ENCODE results near the gene USP32. TPM values are rescaled to one million over a fixed set of nuclear protein-coding genes. Genes with fewer than 3 reads are reported as not detected.

Gene USP32
- total and polyA plus RNA-seq, 7 donors: 19.5 to 64.9 (median 38.6) TPM

DNA sequence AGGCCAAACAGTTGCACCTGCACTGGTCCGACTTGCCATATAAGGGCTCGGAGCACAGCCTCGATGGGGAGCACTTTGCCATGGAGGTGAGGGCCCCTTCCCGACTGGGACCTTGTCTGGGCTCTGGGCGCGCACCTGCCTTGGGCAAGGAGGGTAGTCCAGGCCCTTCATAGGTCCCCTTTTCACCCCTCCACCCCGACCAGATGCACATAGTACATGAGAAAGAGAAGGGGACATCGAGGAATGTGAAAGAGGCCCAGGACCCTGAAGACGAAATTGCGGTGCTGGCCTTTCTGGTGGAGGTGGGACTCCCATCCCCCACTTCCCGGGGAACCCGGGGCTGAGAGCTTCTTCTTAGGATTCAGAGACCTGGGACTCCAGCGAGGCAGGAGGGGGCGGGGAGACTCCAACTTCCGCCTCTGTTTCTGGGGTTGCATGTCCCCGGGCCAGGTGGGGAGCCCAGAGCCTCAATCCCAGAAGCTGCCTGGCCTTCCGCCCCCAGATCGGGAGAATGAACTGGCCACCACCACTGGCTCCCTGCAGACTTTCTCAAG, 234.4 kb downstream of the USP32 start:
- intact Hi-C loops (cut with DNase I): no loop called here
- peaks cover 5% of the 10 kb centered on the region for H3K4me1 ChIP-seq
- no peak for ATAC-seq
- WGBS, 3 donors: 67 to 74% (median 68%) methylated on average over 18 of the region's 18 CpGs
- no peak overlapping the region for H3K4me3 ChIP-seq
- TF ChIP-seq, protein P1, sequence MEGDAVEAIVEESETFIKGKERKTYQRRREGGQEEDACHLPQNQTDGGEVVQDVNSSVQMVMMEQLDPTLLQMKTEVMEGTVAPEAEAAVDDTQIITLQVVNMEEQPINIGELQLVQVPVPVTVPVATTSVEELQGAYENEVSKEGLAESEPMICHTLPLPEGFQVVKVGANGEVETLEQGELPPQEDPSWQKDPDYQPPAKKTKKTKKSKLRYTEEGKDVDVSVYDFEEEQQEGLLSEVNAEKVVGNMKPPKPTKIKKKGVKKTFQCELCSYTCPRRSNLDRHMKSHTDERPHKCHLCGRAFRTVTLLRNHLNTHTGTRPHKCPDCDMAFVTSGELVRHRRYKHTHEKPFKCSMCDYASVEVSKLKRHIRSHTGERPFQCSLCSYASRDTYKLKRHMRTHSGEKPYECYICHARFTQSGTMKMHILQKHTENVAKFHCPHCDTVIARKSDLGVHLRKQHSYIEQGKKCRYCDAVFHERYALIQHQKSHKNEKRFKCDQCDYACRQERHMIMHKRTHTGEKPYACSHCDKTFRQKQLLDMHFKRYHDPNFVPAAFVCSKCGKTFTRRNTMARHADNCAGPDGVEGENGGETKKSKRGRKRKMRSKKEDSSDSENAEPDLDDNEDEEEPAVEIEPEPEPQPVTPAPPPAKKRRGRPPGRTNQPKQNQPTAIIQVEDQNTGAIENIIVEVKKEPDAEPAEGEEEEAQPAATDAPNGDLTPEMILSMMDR (IDR thresholded peaks at IDR 0.05): no peak
- peaks cover 0 to 32% (median 6%) of the 10 kb centered on the region in 3 donors for H3K27me3 ChIP-seq (ENCODE audit: insufficient read depth in 3 of 3, low read length in 2 of 3)
- H3K9me3 ChIP-seq: no peaks in the 10 kb centered on the region
- no peaks in the 10 kb centered on the region for H3K36me3 ChIP-seq (ENCODE audit: insufficient read depth in 1 of 2, low read depth in 1 of 2)
- no peak overlapping the region for H3K27ac ChIP-seq
- DNase-seq: no peak

DNA sequence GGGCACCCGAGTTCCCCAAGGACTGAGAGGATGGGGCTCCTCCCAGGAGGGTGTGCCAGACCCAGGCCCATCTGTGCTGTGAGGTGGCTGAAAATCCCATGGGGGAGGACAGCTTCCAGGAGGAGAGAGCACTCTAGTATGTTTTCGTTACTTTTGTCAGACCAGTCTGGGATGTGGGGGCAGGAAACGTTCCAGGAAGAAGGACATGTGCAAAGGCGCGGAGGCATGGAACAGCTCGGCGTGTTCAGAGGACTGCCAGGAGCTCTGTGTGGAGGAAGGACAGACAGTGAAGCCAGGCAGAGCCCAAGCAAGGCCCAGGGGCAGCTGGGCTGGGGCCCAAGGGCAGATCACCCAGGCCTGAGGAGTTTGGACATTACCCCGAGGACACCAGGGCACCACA, 235.2 kb downstream of the USP32 start:
- intact Hi-C loops (cut with DNase I): no loop called here
- Histone ChIP-seq H3K4me1 (peaks cover 5% of the 10 kb centered on the region), H3K4me3 (no peak overlapping the region), H3K27ac (no peak overlapping the region), H3K27me3 (ENCODE audit: insufficient read depth in 3 of 3, low read length in 2 of 3) (peaks cover 0 to 40% (median 14%) of the 10 kb centered on the region in 3 donors), H3K36me3 (ENCODE audit: insufficient read depth in 1 of 2, low read depth in 1 of 2) (no peaks in the 10 kb centered on the region), H3K9me3 (no peaks in the 10 kb centered on the region)
- DNase-seq: no peak
- TF ChIP-seq, protein P1 (IDR thresholded peaks at IDR 0.05): no peak
- no peak for ATAC-seq
- 68 to 75% (median 68%) methylated on average over 8 of the region's 8 CpGs for WGBS, 3 donors

DNA sequence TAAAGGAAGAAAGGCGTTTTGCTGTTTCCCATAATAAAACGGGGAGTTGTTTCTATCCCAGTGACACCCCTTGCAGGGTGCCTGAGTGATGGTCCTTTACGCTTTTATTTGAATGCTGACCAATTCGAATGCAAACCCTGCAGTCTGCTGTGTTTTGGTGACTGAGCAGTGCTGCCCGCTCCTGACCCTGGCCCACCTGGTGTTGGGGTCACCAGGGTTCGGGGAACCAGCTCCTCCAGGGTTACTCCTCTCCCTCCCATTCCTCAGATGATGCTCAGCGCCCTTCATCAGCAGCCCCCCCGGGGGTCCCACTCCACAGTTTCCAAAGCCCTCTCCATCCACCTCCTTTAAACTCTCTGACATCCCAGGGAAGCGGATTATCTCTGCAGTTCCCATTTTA, 236.1 kb downstream of the USP32 start:
- intact Hi-C loops (cut with DNase I): no loop called here
- H3K9me3 ChIP-seq: no peaks in the 10 kb centered on the region
- ATAC-seq (no peak), DNase-seq (no peak)
- no peak overlapping the region for H3K27ac ChIP-seq
- 53 to 56% (median 54%) methylated on average over 9 of the region's 9 CpGs for WGBS, 3 donors
- peaks cover 0 to 50% (median 21%) of the 10 kb centered on the region in 3 donors for H3K27me3 ChIP-seq (ENCODE audit: insufficient read depth in 3 of 3, low read length in 2 of 3)
- H3K36me3 ChIP-seq (ENCODE audit: insufficient read depth in 1 of 2, low read depth in 1 of 2): no peaks in the 10 kb centered on the region
- TF ChIP-seq, protein P1 (IDR thresholded peaks at IDR 0.05): no peak
- no peak overlapping the region for H3K4me3 ChIP-seq
- no peaks in the 10 kb centered on the region for H3K4me1 ChIP-seq

DNA sequence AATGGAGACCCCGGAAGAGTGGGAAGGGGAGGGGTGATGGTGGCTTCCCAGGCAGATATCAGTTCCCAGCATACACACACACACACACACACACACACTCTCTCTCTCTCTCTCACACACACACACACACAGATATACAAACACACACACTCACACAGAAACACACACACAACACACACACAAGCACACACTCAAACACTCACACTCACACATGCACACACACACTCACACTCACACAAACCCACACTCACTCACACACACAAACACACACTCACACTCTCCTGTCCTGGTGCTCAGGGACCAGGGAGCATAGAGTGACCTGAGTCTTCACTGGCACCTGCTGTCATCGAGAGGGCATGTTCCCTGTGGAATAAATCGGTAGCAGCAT, 236.5 kb downstream of the USP32 start:
- intact Hi-C loops (cut with DNase I): no loop called here
- Histone ChIP-seq H3K36me3 (ENCODE audit: insufficient read depth in 1 of 2, low read depth in 1 of 2) (no peaks in the 10 kb centered on the region), H3K27me3 (ENCODE audit: insufficient read depth in 3 of 3, low read length in 2 of 3) (peaks cover 0 to 54% (median 24%) of the 10 kb centered on the region in 3 donors), H3K9me3 (no peaks in the 10 kb centered on the region), H3K27ac (no peak overlapping the region), H3K4me3 (no peak overlapping the region), H3K4me1 (no peaks in the 10 kb centered on the region)
- no peak for ATAC-seq
- no peak for DNase-seq
- WGBS, 3 donors: 37% methylated on average over 3 of the region's 3 CpGs
- TF ChIP-seq, protein P1 (IDR thresholded peaks at IDR 0.05): no peak
